ENCODE measurements around the gene SS18L1.

The SS18L1 gene

GRCh38 chr20:62230276-62230675, 86.7 kb downstream of the SS18L1 start:
- no peak for DNase-seq

- no peak for DNase-seq
Measured at GRCh38 chr20:62230696-62231095, 87.1 kb downstream of the SS18L1 start.

GRCh38 chr20:62231292-62231691, 87.7 kb downstream of the SS18L1 start:
- no peak for DNase-seq

All from activated CD4-positive, alpha-beta T cell treated with anti-CD3 and anti-CD28 coated beads, Interleukin-2, amount 50 U/mL, for 4 hours (primary cell).